Vagina (tissue), 2 donors: ENCODE results near the gene ALKBH5. TPM values are rescaled to one million over a fixed set of nuclear protein-coding genes. Genes with fewer than 3 reads are reported as not detected.

ENCODE experiments used
- DNase-seq, 2 donors: peaks; one replicate each; pipeline ENCODE4 v3.0.0-alpha.2; 2017; ENCODE audit errors: extremely low spot score in 2 of 2
- H3K27ac ChIP-seq: fragments of 200-600 bp; sonication (generic); one replicate; pipeline ENCODE4 v1.5.1; 2019
- H3K27me3 ChIP-seq: fragments of 200-600 bp; sonication (generic); one replicate; pipeline ENCODE4 v1.5.1; 2019
- H3K36me3 ChIP-seq, 2 donors: fragments of 200-600 bp; sonication (generic); one replicate each; pipeline ENCODE4 v1.5.1; 2017 to 2019
- H3K4me1 ChIP-seq: fragments of 200-600 bp; sonication (generic); one replicate; pipeline ENCODE4 v1.5.1; 2019
- H3K4me3 ChIP-seq, 2 donors: fragments of 200-600 bp; sonication (generic); 1 replicate in 1 of 2; 2 replicates in 1 of 2; pipeline ENCODE4 v1.5.1; 2016 to 2019
- H3K9me3 ChIP-seq: fragments of 200-600 bp; sonication (generic); one replicate; pipeline ENCODE4 v1.5.1; 2019
- POLR2A ChIP-seq, 2 donors: fragments of 450-650 bp; IDR thresholded peaks; one replicate each; pipeline ENCODE4 v1.6.1; 2017; ENCODE audit warnings: antibody characterized with exemption in 2 of 2, mild to moderate bottlenecking in 2 of 2, moderate library complexity in 2 of 2
- POLR2AphosphoS5 ChIP-seq, 2 donors: sonication (generic); formaldehyde crosslinking; IDR thresholded peaks; one replicate each; pipeline ENCODE4 v1.9.0; 2017; ENCODE audit warnings: antibody characterized with exemption in 2 of 2, mild to moderate bottlenecking in 2 of 2, low read depth in 1 of 2; ENCODE audit not compliant: insufficient read depth in 1 of 2
- intact Hi-C: fragments of 100-400 bp; cut with DNase I; formaldehyde crosslinking; loops from one replicate; pipeline ENCODE4 v1.15.1; 2023
- total RNA-seq: library from RNA; depleted of rRNA; stranded (reverse); fragments of >200 nt; gene quantifications from one replicate; pipeline ENCODE4 v1.2.3, GENCODE V29; 2016
- TF ChIP-seq, protein P1 (sequence below), 3 experiments: fragments of 450-650 bp in 2 of 3; fragments of 200-600 bp in 1 of 3; sonication (generic) in 1 of 3; IDR thresholded peaks; one replicate each; pipeline ENCODE4 v1.5.1; 2017 to 2019; ENCODE audit warnings: antibody characterized with exemption in 3 of 3, mild to moderate bottlenecking in 2 of 3, moderate library complexity in 2 of 3

ALKBH5 gene
- total RNA-seq, 1 donor from 2014 or later: 77.3 TPM

GRCh38 chr17:18254888-18255649 is 71.4 kb downstream of the ALKBH5 start:
- DNase-seq: no peak
- TF ChIP-seq, protein P1, sequence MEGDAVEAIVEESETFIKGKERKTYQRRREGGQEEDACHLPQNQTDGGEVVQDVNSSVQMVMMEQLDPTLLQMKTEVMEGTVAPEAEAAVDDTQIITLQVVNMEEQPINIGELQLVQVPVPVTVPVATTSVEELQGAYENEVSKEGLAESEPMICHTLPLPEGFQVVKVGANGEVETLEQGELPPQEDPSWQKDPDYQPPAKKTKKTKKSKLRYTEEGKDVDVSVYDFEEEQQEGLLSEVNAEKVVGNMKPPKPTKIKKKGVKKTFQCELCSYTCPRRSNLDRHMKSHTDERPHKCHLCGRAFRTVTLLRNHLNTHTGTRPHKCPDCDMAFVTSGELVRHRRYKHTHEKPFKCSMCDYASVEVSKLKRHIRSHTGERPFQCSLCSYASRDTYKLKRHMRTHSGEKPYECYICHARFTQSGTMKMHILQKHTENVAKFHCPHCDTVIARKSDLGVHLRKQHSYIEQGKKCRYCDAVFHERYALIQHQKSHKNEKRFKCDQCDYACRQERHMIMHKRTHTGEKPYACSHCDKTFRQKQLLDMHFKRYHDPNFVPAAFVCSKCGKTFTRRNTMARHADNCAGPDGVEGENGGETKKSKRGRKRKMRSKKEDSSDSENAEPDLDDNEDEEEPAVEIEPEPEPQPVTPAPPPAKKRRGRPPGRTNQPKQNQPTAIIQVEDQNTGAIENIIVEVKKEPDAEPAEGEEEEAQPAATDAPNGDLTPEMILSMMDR (IDR thresholded peaks at IDR 0.05): no peak
- no peak for TF ChIP-seq POLR2A (IDR thresholded peaks at IDR 0.05)
- no peak for TF ChIP-seq POLR2AphosphoS5 (IDR thresholded peaks at IDR 0.05; ENCODE audit: insufficient read depth in 1 of 2, low read depth in 1 of 2)
- Histone ChIP-seq H3K36me3 (peaks cover 0 to 68% of the 10 kb centered on the region in 2 donors), H3K4me3 (no peak overlapping the region), H3K9me3 (no peaks in the 10 kb centered on the region), H3K27ac (no peak overlapping the region), H3K4me1 (peaks cover 40% of the 10 kb centered on the region), H3K27me3 (no peaks in the 10 kb centered on the region)
- intact Hi-C loops: no loop called here

DNA sequence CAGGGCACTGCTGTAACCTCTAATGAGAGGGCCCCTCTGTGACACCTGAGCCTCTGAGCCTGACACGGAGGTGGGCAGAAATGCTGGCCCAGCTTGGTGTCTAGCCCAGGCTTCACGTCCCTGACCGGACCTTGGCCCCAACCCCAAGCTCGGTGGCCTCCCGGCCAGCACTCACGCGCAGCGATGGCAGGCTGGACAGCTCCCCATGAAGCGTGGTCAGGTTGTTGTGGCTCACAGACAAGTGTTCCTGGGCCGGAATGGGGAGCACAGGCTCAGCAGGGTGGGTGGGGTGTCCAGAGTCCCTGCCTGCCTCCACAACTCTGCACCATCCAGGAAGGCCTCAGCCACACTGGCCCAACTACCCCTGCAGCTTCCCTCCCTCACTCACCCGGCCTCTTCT is 72.7 kb downstream of the ALKBH5 start:
- H3K27ac ChIP-seq: no peak overlapping the region
- no peaks in the 10 kb centered on the region for H3K9me3 ChIP-seq
- peaks cover 0 to 55% of the 10 kb centered on the region in 2 donors for H3K36me3 ChIP-seq
- H3K4me1 ChIP-seq: peaks cover 46% of the 10 kb centered on the region
- peak overlapping the region in 1 of 2 donors; percentile 94 for H3K4me3 ChIP-seq
- DNase-seq: no peak
- no peaks in the 10 kb centered on the region for H3K27me3 ChIP-seq
- intact Hi-C loops: no loop called here
- TF ChIP-seq POLR2A (IDR thresholded peaks at IDR 0.05): no peak
- TF ChIP-seq POLR2AphosphoS5 (IDR thresholded peaks at IDR 0.05; ENCODE audit: insufficient read depth in 1 of 2, low read depth in 1 of 2): no peak
- TF ChIP-seq, protein P1 (IDR thresholded peaks at IDR 0.05): no peak

GRCh38 chr17:18256776-18257175 is 73.1 kb downstream of the ALKBH5 start:
- H3K27me3 ChIP-seq: no peaks in the 10 kb centered on the region
- peaks cover 51% of the 10 kb centered on the region for H3K4me1 ChIP-seq
- TF ChIP-seq POLR2A (IDR thresholded peaks at IDR 0.05) (no peak), POLR2AphosphoS5 (IDR thresholded peaks at IDR 0.05; ENCODE audit: insufficient read depth in 1 of 2, low read depth in 1 of 2) (no peak)
- TF ChIP-seq, protein P1 (IDR thresholded peaks at IDR 0.05): no peak
- peaks cover 0 to 51% of the 10 kb centered on the region in 2 donors for H3K36me3 ChIP-seq
- H3K27ac ChIP-seq: peak overlapping the region; percentile 90
- peak overlapping the region; percentile 85 to 94 for H3K4me3 ChIP-seq
- intact Hi-C loops: no loop called here
- H3K9me3 ChIP-seq: no peaks in the 10 kb centered on the region
- DNase-seq: no peak

- no peaks in the 10 kb centered on the region for H3K27me3 ChIP-seq
- peak overlapping the region; percentile 85 to 94 for H3K4me3 ChIP-seq
- peak overlapping the region; percentile 90 for H3K27ac ChIP-seq
- DNase-seq: no peak
- intact Hi-C loops: no loop called here
- TF ChIP-seq POLR2A (IDR thresholded peaks at IDR 0.05): no peak
- no peak for TF ChIP-seq POLR2AphosphoS5 (IDR thresholded peaks at IDR 0.05; ENCODE audit: insufficient read depth in 1 of 2, low read depth in 1 of 2)
- TF ChIP-seq, protein P1 (IDR thresholded peaks at IDR 0.05): no peak
- H3K4me1 ChIP-seq: peaks cover 57% of the 10 kb centered on the region
- no peaks in the 10 kb centered on the region for H3K9me3 ChIP-seq
- peaks cover 0 to 45% of the 10 kb centered on the region in 2 donors for H3K36me3 ChIP-seq
These were observed 73.8 kb downstream of the ALKBH5 start for GRCh38 chr17:18257268-18257981.
